Right hindlimb (tissue), 1 donor: ENCODE measurements around the gene KRTAP9-9.
"Not testable (repeated sequence)": the region's sequence is repeated elsewhere in the genome, so short reads cannot be mapped to it uniquely, and the experiment has no call there.

Source experiments
- DNase-seq: peaks from one replicate; pipeline ENCODE4 v3.0.0-alpha.2; 2018

The KRTAP9-9 gene

DNA sequence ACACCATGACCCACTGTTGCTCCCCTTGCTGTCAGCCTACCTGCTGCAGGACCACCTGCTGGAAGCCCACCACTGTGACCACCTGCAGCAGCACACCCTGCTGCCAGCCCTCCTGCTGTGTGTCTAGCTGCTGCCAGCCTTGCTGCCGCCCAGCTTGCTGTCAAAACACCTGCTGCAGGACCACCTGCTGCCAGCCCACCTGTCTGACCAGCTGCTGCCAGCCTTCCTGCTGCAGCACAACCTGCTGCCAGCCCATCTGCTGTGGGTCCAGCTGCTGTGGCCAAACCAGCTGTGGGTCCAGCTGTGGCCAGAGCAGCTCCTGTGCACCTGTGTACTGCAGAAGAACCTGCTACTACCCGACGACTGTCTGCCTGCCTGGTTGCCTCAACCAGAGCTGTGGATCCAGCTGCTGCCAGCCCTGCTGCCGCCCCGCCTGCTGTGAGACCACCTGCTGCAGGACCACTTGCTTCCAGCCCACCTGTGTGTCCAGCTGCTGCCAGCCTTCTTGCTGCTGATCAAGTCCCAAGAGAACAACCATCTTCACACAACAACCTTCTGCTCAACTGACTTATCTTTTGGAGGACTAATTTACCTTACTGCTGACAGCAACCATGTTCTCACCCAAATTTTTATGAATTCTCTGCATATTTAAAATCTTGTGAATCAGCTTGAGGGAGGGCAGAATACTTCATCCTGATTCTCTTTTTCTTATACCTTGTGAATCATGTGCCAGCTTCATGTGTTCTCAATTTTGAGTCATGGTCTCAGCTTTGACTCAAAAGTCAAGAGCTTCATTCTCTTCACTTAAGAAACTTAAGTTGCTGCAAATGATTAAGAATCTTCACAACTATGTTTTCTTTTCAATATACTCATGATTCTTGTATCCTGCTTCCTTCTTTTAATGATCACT, at the start of gene KRTAP9-9:
Gene KRTAP9-9, plus strand, starts transcription at position 4 of the 910 bp plus-strand sequence.
- not testable (repeated sequence) for DNase-seq

GRCh38 chr17:41211845-41212466, 43.2 kb upstream of the KRTAP9-9 start:
- DNase-seq: peak; percentile 30

- DNase-seq: peak; percentile 33
Observed at GRCh38 chr17:41212524-41213169, 42.5 kb upstream of the KRTAP9-9 start.

- DNase-seq: no peak
Observed at GRCh38 chr17:41215681-41216080, 39.5 kb upstream of the KRTAP9-9 start.

DNA sequence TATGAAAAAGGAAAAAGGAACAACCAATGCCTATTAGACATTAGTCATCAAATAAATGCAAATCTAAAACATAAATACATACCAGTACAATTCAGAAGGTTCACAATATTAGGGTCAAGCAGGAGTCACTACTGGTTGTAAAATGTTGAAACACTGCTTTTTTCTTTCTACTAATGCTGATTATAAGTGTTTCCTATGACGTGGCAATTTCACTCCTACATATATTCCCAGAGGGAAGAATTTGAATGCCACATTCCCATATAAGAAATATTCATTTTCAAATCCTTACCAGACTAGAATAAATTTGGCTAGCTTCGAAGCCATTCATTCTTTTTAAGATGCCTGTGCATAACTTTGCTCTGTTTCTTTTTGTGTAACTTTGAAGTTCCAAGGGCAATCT, 31.4 kb upstream of the KRTAP9-9 start:
- DNase-seq: no peak

DNA sequence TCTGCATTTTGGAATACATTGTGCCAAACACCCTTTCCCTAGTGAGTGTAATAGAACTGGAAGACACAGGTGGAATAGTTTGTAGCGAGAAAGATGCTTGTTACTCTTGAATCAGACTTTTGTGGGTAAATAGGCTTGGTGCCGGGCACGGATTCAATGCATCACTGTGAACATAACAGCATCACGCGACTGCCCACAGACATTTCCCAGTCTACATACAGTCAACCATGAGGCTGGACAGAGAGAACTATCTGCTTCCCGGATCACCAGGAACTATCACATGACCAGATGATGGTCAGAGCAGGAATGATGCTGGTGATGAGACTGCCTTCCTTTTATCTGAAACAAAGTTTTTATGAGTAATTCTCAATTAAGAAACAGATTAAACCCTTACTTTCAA, 29.1 kb upstream of the KRTAP9-9 start:
- no peak for DNase-seq

DNA sequence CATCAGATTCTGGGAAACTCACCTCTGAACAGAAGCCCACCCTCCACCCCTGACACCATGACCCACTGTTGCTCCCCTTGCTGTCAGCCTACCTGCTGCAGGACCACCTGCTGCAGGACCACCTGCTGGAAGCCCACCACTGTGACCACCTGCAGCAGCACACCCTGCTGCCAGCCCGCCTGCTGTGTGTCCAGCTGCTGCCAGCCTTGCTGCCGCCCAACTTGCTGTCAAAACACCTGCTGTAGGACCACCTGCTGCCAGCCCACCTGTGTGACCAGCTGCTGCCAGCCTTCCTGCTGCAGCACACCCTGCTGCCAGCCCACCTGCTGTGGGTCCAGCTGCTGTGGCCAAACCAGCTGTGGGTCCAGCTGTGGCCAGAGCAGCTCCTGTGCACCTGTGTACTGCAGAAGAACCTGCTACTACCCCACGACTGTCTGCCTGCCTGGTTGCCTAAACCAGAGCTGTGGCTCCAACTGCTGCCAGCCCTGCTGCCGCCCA, 28.5 kb upstream of the KRTAP9-9 start, which contains the start of gene KRTAP9-2:
Gene KRTAP9-2, plus strand, starts transcription at position 51 of the 498 bp plus-strand sequence. Its CDS starts 7 bp downstream, at position 58.
- not testable (repeated sequence) for DNase-seq

DNA sequence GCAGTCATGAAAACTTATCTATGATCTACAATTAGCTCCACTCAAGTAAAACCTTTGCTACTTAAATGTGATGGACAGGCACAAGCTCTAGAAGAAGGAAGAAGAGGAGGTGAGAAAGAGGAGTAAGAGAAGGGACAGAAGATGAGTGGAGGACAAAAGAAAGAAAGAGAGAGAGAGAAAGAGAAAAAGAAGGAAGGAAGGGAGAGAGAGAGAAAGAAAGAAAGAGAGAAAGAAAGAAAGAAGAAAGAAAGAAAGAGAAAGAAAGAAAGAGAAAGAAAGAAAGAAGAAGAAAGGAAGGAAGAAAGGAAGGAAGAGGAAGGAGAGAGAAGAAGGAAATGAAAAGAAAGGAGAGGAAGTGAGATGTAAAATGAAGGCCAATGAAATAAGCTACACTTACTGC, 25.1 kb upstream of the KRTAP9-9 start:
- no peak for DNase-seq

DNA sequence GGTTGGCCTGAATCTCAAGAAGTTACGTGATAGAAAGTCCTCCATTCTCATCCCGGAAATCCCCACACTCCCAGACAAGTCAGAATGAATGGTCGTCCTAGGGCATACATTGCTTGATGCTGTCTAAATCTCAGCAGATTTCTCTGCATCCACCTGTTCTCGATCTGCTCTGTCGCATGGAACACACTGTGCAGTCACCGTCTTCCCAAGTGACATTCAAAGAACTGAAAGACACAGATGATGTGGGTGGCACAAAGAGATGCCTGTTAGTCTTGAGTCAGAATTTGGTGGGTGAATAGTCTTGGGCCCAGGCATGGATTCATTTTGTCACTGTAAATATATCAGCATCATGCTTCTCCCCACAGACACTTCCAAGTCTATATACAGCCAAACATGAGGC, 23.5 kb upstream of the KRTAP9-9 start:
- no peak for DNase-seq

DNA sequence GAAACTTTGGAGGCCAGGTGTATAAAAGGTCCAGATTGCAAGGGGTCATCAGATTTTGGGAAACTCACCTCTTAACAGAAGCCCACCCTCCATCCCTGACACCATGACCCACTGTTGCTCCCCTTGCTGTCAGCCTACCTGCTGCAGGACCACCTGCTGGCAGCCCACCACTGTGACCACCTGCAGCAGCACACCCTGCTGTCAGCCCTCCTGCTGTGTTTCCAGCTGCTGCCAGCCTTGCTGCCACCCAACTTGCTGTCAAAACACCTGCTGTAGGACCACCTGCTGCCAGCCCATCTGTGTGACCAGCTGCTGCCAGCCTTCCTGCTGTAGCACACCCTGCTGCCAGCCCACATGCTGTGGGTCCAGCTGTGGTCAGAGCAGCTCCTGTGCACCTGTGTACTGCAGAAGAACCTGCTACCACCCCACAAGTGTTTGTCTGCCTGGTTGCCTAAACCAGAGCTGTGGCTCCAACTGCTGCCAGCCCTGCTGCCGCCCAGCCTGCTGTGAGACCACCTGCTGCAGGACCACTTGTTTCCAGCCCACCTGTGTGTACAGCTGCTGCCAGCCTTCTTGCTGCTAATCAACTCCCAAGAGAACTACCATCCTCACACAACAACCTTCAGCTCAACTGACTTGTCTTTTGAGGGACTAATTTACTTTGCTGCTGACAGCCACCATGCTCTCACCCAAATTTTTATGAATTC, 22.6 kb upstream of the KRTAP9-9 start, which contains the start of gene KRTAP9-3:
Gene KRTAP9-3, plus strand, starts transcription at position 51 of the 707 bp plus-strand sequence. Its CDS starts 53 bp downstream, at position 104.
- DNase-seq: not testable (repeated sequence)

DNA sequence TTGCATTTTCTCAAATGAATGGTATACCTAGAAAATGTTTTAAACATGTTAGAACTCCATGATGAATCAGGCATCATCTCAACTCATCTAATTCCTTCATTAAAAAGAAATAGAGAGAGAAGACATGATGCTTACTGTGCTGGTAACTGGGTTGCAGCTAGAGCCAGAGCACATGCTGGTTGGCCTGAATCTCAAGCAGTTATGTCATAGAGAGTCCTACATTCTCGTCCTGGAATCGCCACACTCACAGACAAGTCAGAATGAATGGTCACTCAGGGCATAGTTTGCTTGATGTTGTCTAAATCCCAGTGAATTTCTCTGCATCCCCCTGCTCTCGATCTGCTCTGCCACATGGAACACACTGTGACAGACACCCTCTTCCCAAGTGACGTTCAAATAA, 18.1 kb upstream of the KRTAP9-9 start:
- not testable (repeated sequence) for DNase-seq

- DNase-seq: not testable (repeated sequence)
Observed at GRCh38 chr17:41237949-41238437, 17.2 kb upstream of the KRTAP9-9 start, which contains the start of gene KRTAP9-8. Gene KRTAP9-8 (plus strand): TSS chr17:41237999. CDS start chr17:41238052, 53 bp downstream.

- not testable (repeated sequence) for DNase-seq
Observed at GRCh38 chr17:41246995-41247787, 8.0 kb upstream of the KRTAP9-9 start.

- not testable (repeated sequence) for DNase-seq
Observed at GRCh38 chr17:41249637-41250240, 5.4 kb upstream of the KRTAP9-9 start, which contains the start of gene KRTAP9-4. Gene KRTAP9-4 (plus strand): TSS chr17:41249687. CDS start chr17:41249721, 34 bp downstream.

DNA sequence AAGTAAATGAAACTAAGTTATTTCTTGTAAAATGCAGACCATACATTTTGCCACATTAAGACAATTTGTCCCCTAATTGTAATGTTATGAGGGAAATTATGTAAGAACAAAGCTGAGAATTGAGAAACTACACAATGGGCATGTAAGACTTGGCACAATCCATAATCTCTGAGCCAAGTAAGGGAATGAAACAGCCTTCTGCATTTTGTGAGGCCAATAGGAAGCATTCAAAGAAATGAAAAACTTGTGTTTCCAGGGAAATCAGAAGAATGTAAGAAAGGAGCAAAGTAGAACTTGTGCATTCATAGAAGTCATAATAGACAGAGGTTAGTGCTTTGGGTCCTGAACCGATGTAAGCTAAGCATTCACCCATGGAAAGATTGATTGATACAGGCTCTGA, 3.9 kb upstream of the KRTAP9-9 start:
- DNase-seq: no peak

DNA sequence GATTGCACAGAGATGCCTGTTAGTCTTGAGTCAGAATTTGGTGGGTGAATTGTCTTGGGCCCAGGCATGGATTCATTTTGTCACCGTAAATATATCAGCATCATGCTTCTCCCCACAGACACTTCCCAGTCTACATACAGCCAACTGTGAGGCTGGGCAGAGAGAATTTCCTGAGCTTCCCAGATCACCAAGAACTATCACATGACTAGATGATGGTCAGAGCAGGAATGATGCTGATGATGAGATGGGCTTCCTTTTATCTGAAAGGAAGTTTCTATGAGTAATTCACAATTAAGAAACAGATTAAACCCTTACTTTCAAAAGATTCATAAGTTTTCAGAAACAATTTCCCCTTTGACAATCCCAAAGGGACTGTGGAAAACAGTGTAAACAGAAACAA, 323 bp upstream of the KRTAP9-9 start:
- DNase-seq: no peak

- no peak for DNase-seq
Observed at GRCh38 chr17:41256291-41256685, 1.1 kb downstream of the KRTAP9-9 start.

DNA sequence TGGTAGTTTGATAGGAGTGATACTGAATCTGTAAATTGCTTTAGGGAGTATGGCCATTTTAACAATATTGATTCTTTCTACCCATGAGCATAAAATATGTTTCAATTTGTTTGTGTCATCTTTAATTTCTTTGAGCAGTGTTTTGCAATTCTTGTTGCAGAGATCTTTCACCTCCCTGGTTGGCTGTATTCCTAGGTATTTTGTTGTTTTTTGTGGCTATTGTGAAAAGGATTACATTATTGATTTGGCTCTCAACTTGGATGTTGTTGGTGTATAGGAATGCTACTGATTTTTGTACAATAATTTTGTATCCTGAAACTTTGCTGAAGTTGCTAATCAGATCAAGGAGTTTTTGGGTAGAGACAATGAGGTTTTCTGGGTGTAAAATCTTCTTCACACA, 3.2 kb downstream of the KRTAP9-9 start:
- no peak for DNase-seq

DNA sequence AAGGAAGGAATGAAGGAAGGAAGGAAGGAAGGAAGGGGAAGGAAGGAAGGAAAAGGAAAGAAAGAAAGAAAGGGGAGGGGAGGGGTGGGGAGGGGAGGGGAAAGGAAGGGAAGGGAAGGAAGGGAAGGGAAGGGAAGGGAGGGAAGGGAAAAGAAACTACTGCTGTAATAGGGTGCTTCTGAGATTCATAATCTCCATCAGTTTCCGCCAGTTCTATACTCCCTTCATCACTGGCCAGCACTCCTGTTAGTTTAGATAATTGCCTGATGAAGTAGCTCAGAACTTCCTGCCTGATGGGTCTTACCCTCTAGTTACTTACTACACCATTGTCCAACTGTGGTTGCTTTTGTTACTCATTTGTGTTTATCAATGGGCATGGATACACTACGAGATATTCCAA, 8.0 kb downstream of the KRTAP9-9 start:
- no peak for DNase-seq

GRCh38 chr17:41264599-41264998, 9.4 kb downstream of the KRTAP9-9 start:
- no peak for DNase-seq

DNA sequence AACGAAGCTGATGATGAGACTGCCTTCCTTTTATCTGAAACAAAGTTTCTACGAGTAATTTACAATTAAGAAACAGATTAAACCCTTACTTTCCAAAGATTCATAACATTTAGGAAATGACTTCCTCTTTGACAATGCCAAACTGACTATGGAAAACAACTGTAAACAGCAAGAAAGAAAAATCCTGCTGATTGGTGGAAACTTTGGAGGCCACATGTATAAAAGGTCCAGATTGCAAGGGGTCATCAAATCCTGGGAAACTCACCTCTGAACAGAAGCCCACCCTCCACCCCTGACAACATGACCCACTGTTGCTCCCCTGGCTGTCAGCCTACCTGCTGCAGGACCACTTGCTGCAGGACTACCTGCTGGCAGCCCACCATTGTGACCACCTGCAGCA, 9.9 kb downstream of the KRTAP9-9 start, which contains the start of gene KRTAP9-6:
Gene KRTAP9-6, plus strand, starts transcription at position 301 of the 400 bp plus-strand sequence. Its CDS starts 0 bp downstream, at position 301.
- no peak for DNase-seq
